Measurements from ENCODE around the gene FDPS. TPM values are rescaled to one million over a fixed set of nuclear protein-coding genes. Genes with fewer than 3 reads are reported as not detected.
A peak's percentile ranks its signal among the peaks of the same experiment; 100 is the strongest.

Gene FDPS
- total RNA-seq, 5 donors from 2014 or later (not counting 1 experiment from before 2014, with no cell fraction given): 66.7 to 100 (median 93.0) TPM

DNA sequence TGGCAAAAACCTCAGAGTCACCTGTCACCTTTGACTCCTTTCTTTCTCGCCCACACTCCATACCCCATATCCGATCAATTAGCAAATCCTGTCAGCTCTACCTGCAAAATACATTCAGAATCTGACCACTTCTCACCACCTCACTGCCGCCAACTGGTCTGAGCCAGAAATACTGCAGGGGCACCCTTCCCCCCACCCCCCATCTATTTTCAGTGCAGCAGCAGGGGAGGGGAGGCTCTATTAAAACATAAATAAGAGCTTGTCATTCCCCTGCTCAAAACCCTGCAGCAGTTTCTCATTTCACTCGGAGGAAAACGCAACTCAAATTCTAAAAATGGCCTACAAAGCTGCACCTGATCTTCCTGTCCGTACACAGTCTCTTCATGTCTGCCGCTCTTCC lies 11.3 kb upstream of the FDPS start:
- peaks cover 0 to 7% of the 10 kb centered on the region in 2 experiments for H3K4me1 ChIP-seq (ENCODE audit: control insufficient read depth in 1 of 2, extremely low read depth in 1 of 2, insufficient read depth in 2 of 2, low read length in 2 of 2)
- H3K9me3 ChIP-seq: no peaks in the 10 kb centered on the region
- peaks cover 4 to 6% (median 5%) of the 10 kb centered on the region in 3 donors for H3K4me1 Mint-ChIP-seq
- H3K27me3 Mint-ChIP-seq: peaks cover 30 to 39% of the 10 kb centered on the region in 2 donors
- H3K36me3 Mint-ChIP-seq: no peaks in the 10 kb centered on the region
- peaks cover 7 to 43% of the 10 kb centered on the region in 2 experiments for H3K27me3 ChIP-seq (replicated peaks in 1 of 2; ENCODE audit: control insufficient read depth in 2 of 2, extremely low read depth in 1 of 2, insufficient read depth in 2 of 2, low read length in 1 of 2)
- no peak overlapping the region for H3K4me3 Mint-ChIP-seq
- CTCF ChIA-PET: no interaction called here
- no peak overlapping the region for H3K4me3 ChIP-seq (ENCODE audit: control insufficient read depth in 1 of 2, extremely low read depth in 1 of 2, low read length in 1 of 2)
- H3K36me3 ChIP-seq (ENCODE audit: control insufficient read depth in 2 of 2, extremely low read depth in 1 of 2, insufficient read depth in 1 of 2, low read length in 1 of 2): no peaks in the 10 kb centered on the region
- ATAC-seq (replicated peaks in 1 of 4) (no peak), DNase-seq (no peak)
- peak overlapping the region in 1 of 2 donors; percentile 7 for H3K27ac Mint-ChIP-seq
- POLR2A ChIA-PET: interaction anchor here in 1 of 2 donors (0.6 kb wide), 1 partner anchor 311 kb away, joined by 3 read pairs; no protein-coding TSS in a partner anchor
- no peak overlapping the region for H3K27ac ChIP-seq (ENCODE audit: low read length)
- WGBS (ENCODE audit: insufficient coverage): 65% methylated on average over 6 of the region's 7 CpGs
- no peaks in the 10 kb centered on the region for H3K9me3 Mint-ChIP-seq

DNA sequence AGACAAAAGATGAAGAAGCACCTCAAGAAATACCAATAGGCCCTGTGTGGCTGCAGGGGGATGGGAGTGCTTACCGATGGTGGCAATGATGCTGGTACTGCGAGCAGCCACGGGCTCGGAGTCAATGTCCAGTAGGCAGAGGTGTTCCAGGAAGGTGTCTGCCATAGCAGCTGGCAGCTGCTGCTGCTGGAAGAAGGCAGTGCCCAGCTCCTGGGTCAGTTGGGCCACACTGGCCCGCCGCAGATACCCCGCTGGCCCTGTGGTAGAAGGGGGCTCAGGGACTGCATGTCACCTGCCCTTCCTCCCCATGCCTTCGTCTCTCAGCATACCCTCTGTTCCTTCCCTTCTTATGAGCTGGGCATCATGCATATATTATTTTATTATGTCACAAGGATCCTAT lies 8.6 kb upstream of the FDPS start:
- Mint-ChIP-seq H3K4me3 (no peak overlapping the region), H3K27me3 (peaks cover 21 to 22% of the 10 kb centered on the region in 2 donors), H3K9me3 (no peaks in the 10 kb centered on the region), H3K4me1 (peaks cover 0 to 3% (median under 1%) of the 10 kb centered on the region in 3 donors), H3K27ac (no peak overlapping the region), H3K36me3 (no peaks in the 10 kb centered on the region)
- ChIA-PET POLR2A (interaction anchor here in 1 of 2 donors (0.6 kb wide), 1 partner anchor 22 kb away, joined by 4 read pairs; no protein-coding TSS in a partner anchor), CTCF (interaction anchor here in 1 of 2 donors (0.5 kb wide), 1 partner anchor 10 kb away, joined by 3 read pairs; no protein-coding TSS in a partner anchor)
- Histone ChIP-seq H3K4me3 (ENCODE audit: control insufficient read depth in 1 of 2, extremely low read depth in 1 of 2, low read length in 1 of 2) (no peak overlapping the region), H3K27ac (ENCODE audit: low read length) (no peak overlapping the region), H3K27me3 (replicated peaks in 1 of 2; ENCODE audit: control insufficient read depth in 2 of 2, extremely low read depth in 1 of 2, insufficient read depth in 2 of 2, low read length in 1 of 2) (peaks cover 2 to 19% of the 10 kb centered on the region in 2 experiments), H3K36me3 (ENCODE audit: control insufficient read depth in 2 of 2, extremely low read depth in 1 of 2, insufficient read depth in 1 of 2, low read length in 1 of 2) (no peaks in the 10 kb centered on the region), H3K9me3 (no peaks in the 10 kb centered on the region), H3K4me1 (ENCODE audit: control insufficient read depth in 1 of 2, extremely low read depth in 1 of 2, insufficient read depth in 2 of 2, low read length in 2 of 2) (peaks cover 0 to 4% of the 10 kb centered on the region in 2 experiments)
- whole genome bisulfite sequencing (ENCODE audit: insufficient coverage): 96% methylated on average over 4 of the region's 8 CpGs
- no peak for DNase-seq
- no peak for ATAC-seq (replicated peaks in 1 of 4)

DNA sequence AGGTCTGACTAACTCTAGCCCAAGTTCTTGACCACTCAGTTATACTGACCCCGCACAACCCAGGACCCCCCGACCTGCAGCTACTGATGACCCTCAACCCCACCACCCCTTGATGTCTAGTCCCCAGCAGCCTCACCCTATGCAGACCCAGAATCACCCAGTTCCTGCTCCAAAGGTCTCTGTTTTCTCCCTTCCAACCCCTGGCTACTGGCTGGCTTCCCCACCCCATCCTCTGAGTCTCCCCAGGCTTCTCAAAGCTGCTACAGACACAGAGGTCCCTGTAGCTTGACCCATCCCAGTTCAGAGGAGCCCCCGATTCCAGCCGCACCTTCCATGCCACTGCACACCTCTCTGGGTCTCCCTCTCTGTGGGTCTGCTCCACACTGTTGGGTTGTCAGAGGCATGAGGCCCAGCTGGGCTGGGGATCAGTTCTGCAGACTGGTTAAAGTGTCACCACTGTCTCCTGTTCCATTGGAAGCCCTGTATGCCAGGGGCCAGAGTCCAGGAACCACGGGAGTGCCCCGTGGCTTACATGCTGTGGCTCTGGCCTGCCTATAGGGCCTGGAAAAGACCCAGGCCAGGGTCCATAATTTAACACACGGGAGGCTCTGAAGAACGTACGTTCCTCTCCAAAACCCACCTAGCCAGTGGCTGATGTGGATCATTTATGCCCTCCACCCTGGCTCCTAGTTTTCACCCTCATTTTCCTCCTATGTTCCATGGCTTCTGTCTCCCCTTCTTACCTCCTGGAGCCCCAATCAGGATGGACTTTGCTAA lies 7.9 kb upstream of the FDPS start:
- Mint-ChIP-seq H3K27ac (no peak overlapping the region), H3K4me3 (no peak overlapping the region), H3K36me3 (no peaks in the 10 kb centered on the region), H3K4me1 (peaks cover 0 to under 1% (median 0%) of the 10 kb centered on the region in 3 donors), H3K9me3 (no peaks in the 10 kb centered on the region), H3K27me3 (peaks cover 18 to 19% of the 10 kb centered on the region in 2 donors)
- ATAC-seq (replicated peaks in 1 of 4): no peak
- 83% methylated on average over 9 of the region's 9 CpGs for WGBS (ENCODE audit: insufficient coverage)
- H3K27me3 ChIP-seq (replicated peaks in 1 of 2; ENCODE audit: control insufficient read depth in 2 of 2, extremely low read depth in 1 of 2, insufficient read depth in 2 of 2, low read length in 1 of 2): peaks cover 2 to 12% of the 10 kb centered on the region in 2 experiments
- POLR2A ChIA-PET: no interaction called here
- no peaks in the 10 kb centered on the region for H3K36me3 ChIP-seq (ENCODE audit: control insufficient read depth in 2 of 2, extremely low read depth in 1 of 2, insufficient read depth in 1 of 2, low read length in 1 of 2)
- no peak overlapping the region for H3K27ac ChIP-seq (ENCODE audit: low read length)
- H3K9me3 ChIP-seq: no peaks in the 10 kb centered on the region
- H3K4me3 ChIP-seq (ENCODE audit: control insufficient read depth in 1 of 2, extremely low read depth in 1 of 2, low read length in 1 of 2): no peak overlapping the region
- no peaks in the 10 kb centered on the region for H3K4me1 ChIP-seq (ENCODE audit: control insufficient read depth in 1 of 2, extremely low read depth in 1 of 2, insufficient read depth in 2 of 2, low read length in 2 of 2)
- CTCF ChIA-PET: no interaction called here
- no peak for DNase-seq

DNA sequence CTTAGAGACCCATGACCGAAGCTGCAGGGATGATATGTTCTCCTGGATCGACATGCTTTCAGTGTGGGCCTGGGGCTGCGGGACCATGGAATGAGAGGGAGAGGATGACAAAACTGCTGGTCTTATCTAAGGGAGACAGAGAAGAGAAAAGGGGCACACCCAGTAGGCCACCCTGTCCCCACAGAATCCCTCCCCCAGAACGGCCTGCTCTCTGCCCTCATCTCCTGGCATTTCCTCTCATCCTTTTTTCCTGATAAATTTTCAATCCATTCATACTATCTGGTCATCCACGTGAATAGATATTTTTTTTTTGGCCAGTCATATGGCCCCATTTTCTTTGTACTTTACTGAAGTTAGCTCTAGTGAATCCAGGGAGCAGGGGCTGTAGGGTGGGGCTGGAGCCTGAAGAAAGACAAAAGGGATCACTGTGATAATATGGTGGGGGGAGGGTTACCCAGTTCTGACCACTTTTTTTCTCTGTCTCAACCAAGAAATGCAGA lies 7.3 kb upstream of the FDPS start, which contains the start of gene PKLR:
Gene PKLR (minus strand): TSS at position 97 of the 500 bp plus-strand sequence. CDS start 43 bp downstream, at position 54.
- DNase-seq (no peak), ATAC-seq (replicated peaks in 1 of 4) (no peak)
- Mint-ChIP-seq H3K4me3 (no peak within 1 kb of the TSS), H3K27ac (no peak within 1 kb of the TSS), H3K9me3 (no peaks in the 10 kb centered on the region), H3K4me1 (no peaks in the 10 kb centered on the region), H3K27me3 (peaks cover 11 to 14% of the 10 kb centered on the region in 2 donors), H3K36me3 (no peaks in the 10 kb centered on the region)
- H3K4me1 ChIP-seq (ENCODE audit: control insufficient read depth in 1 of 2, extremely low read depth in 1 of 2, insufficient read depth in 2 of 2, low read length in 2 of 2): no peaks in the 10 kb centered on the region
- ChIA-PET POLR2A (interaction anchor here in 1 of 2 donors (0.6 kb wide), 1 partner anchor 33 kb away, joined by 3 read pairs; no protein-coding TSS in a partner anchor), CTCF (no interaction called here)
- H3K27ac ChIP-seq (ENCODE audit: low read length): no peak within 1 kb of the TSS
- peaks cover 2 to 5% of the 10 kb centered on the region in 2 experiments for H3K27me3 ChIP-seq (replicated peaks in 1 of 2; ENCODE audit: control insufficient read depth in 2 of 2, extremely low read depth in 1 of 2, insufficient read depth in 2 of 2, low read length in 1 of 2)
- H3K36me3 ChIP-seq (ENCODE audit: control insufficient read depth in 2 of 2, extremely low read depth in 1 of 2, insufficient read depth in 1 of 2, low read length in 1 of 2): no peaks in the 10 kb centered on the region
- H3K4me3 ChIP-seq (ENCODE audit: control insufficient read depth in 1 of 2, extremely low read depth in 1 of 2, low read length in 1 of 2): no peak within 1 kb of the TSS
- WGBS (ENCODE audit: insufficient coverage): 80% methylated on average over 2 of the region's 5 CpGs
- no peaks in the 10 kb centered on the region for H3K9me3 ChIP-seq

DNA sequence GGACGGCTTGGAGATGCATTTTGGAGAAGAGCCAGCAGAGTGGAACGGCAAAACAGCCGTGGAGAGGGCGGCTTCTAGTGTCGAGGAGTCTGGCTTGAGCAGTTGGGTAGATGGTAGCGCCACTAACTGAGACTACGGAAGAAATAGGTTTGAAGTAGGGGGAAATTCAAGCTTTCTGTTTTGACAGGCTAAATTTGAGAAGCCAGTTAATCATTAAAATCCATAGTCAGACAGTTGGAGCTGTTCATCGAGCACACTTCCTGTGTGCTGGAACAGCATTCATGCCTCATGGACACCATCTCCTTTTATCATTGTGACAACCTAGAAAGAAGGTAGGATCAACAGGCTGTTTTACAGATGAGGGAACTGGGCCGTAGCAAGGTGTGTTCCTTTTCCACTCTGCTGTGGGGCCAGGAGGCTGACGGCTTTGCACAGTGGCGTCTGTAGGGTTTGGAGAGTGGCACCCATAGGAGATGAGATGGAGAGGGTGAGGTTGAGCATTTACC lies 4.1 kb upstream of the FDPS start:
- no peaks in the 10 kb centered on the region for H3K36me3 Mint-ChIP-seq
- no peak overlapping the region for H3K4me3 Mint-ChIP-seq
- no peak overlapping the region for H3K27ac ChIP-seq (ENCODE audit: low read length)
- no peaks in the 10 kb centered on the region for H3K9me3 ChIP-seq
- peaks cover 3 to 15% of the 10 kb centered on the region in 2 experiments for H3K4me1 ChIP-seq (ENCODE audit: control insufficient read depth in 1 of 2, extremely low read depth in 1 of 2, insufficient read depth in 2 of 2, low read length in 2 of 2)
- CTCF ChIA-PET: no interaction called here
- ATAC-seq (replicated peaks in 1 of 4): no peak
- H3K9me3 Mint-ChIP-seq: no peaks in the 10 kb centered on the region
- 93% methylated on average over 6 of the region's 11 CpGs for WGBS (ENCODE audit: insufficient coverage)
- H3K27me3 Mint-ChIP-seq: no peaks in the 10 kb centered on the region
- POLR2A ChIA-PET: no interaction called here
- no peak overlapping the region for H3K27ac Mint-ChIP-seq
- H3K4me3 ChIP-seq (ENCODE audit: control insufficient read depth in 1 of 2, extremely low read depth in 1 of 2, low read length in 1 of 2): no peak overlapping the region
- no peaks in the 10 kb centered on the region for H3K36me3 ChIP-seq (ENCODE audit: control insufficient read depth in 2 of 2, extremely low read depth in 1 of 2, insufficient read depth in 1 of 2, low read length in 1 of 2)
- H3K27me3 ChIP-seq (replicated peaks in 1 of 2; ENCODE audit: control insufficient read depth in 2 of 2, extremely low read depth in 1 of 2, insufficient read depth in 2 of 2, low read length in 1 of 2): peaks cover 0 to 4% of the 10 kb centered on the region in 2 experiments
- DNase-seq: no peak
- peaks cover 11 to 15% (median 13%) of the 10 kb centered on the region in 3 donors for H3K4me1 Mint-ChIP-seq

DNA sequence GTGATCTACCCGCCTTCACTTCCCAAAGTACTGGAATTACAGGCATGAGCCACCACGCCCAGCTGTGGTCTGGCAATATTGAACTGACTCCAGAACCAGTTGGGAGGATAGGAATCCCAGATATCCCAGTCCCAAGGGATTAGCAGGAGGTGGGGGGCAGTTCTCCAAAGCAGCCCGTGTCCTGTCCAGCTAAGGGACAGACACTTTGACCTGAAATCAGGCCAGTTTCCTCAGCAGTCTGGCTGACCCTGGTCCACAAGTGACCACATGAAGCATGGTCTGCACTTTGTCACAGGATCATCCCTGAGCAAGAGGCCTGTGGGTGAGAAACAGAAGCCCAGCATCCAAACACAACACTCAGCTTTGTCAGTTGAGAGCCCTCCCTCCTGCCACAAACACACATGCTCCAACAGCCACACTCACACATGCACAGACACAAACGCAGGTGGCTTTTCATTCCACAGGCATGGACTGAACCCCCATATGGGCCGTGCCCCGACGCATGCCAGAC lies 2.7 kb upstream of the FDPS start:
- Mint-ChIP-seq H3K4me1 (peaks cover 19 to 26% (median 25%) of the 10 kb centered on the region in 3 donors), H3K27ac (peak overlapping the region in 1 of 2 donors; percentile 11), H3K9me3 (no peaks in the 10 kb centered on the region), H3K36me3 (peaks cover 3% of the 10 kb centered on the region), H3K27me3 (no peaks in the 10 kb centered on the region), H3K4me3 (peak overlapping the region in 1 of 3 donors; percentile 9)
- Histone ChIP-seq H3K9me3 (no peaks in the 10 kb centered on the region), H3K27ac (ENCODE audit: low read length) (no peak overlapping the region), H3K36me3 (ENCODE audit: control insufficient read depth in 2 of 2, extremely low read depth in 1 of 2, insufficient read depth in 1 of 2, low read length in 1 of 2) (peaks cover 0 to 4% of the 10 kb centered on the region in 2 donors), H3K4me3 (ENCODE audit: control insufficient read depth in 1 of 2, extremely low read depth in 1 of 2, low read length in 1 of 2) (no peak overlapping the region), H3K4me1 (ENCODE audit: control insufficient read depth in 1 of 2, extremely low read depth in 1 of 2, insufficient read depth in 2 of 2, low read length in 2 of 2) (peaks cover 5 to 26% of the 10 kb centered on the region in 2 experiments), H3K27me3 (replicated peaks in 1 of 2; ENCODE audit: control insufficient read depth in 2 of 2, extremely low read depth in 1 of 2, insufficient read depth in 2 of 2, low read length in 1 of 2) (peaks cover 0 to under 1% of the 10 kb centered on the region in 2 experiments)
- POLR2A ChIA-PET: no interaction called here
- ATAC-seq (replicated peaks in 1 of 4): no peak
- no peak for DNase-seq
- CTCF ChIA-PET: interaction anchor here in 1 of 2 donors (0.6 to 1.6 kb wide), 2 partner anchors 8 to 55 kb away, joined by 3 to 7 read pairs; no protein-coding TSS in a partner anchor
- 80% methylated on average over 5 of the region's 7 CpGs for WGBS (ENCODE audit: insufficient coverage)

Measured in T-cell (primary cell).